ENCODE data around the gene GNA15.

- no peak for TF ChIP-seq CTCF (IDR thresholded peaks at IDR 0.05; ENCODE audit: insufficient read depth, low read length)
- TF ChIP-seq REST (IDR thresholded peaks at IDR 0.05; ENCODE audit: insufficient replicate concordance, low read depth) = no peak
- no peak; the same call in none of the 2 replicates for TF ChIP-seq POLR2AphosphoS5 (IDR thresholded peaks at IDR 0.05; ENCODE audit: low read depth)
These were observed 21.4 kb downstream of the GNA15 start for GRCh38 chr19:3157096-3157845.

Data from HL-60 (cell line).